Astrocyte (in vitro differentiated cells and primary cell): ENCODE results near the gene DIP2C. TPM values are rescaled to one million over a fixed set of nuclear protein-coding genes. Genes with fewer than 3 reads are reported as not detected.

Experiments used
- DNase-seq: peaks from one replicate; pipeline ENCODE4 v3.0.0-alpha.2; 2010; ENCODE audit warnings: low read depth
- FAIRE-seq: peaks from 2 replicates; lab custom pipeline; 2011; peaks lifted over from hg19 to GRCh38; lab: Jason Lieb, UNC
- H2AFZ ChIP-seq: 2 replicates; pipeline ENCODE4 v1.6.0; 2012; ENCODE audit warnings: low read depth, low read length, inconsistent platforms
- H3K27ac ChIP-seq: 2 replicates; pipeline ENCODE4 v1.5.1; 2011; ENCODE audit warnings: low read depth, low read length, inconsistent platforms
- H3K27me3 ChIP-seq: 2 replicates; pipeline ENCODE4 v1.6.0; 2011; ENCODE audit warnings: low read length, inconsistent platforms; ENCODE audit not compliant: insufficient read depth
- H3K36me3 ChIP-seq: 2 replicates; pipeline ENCODE4 v1.5.1; 2011; ENCODE audit warnings: low read length, inconsistent platforms; ENCODE audit not compliant: insufficient read depth
- H3K4me1 ChIP-seq: 2 replicates; pipeline ENCODE4 v1.5.1; 2011; ENCODE audit warnings: low read length, inconsistent platforms; ENCODE audit not compliant: insufficient read depth
- H3K4me2 ChIP-seq: 2 replicates; pipeline ENCODE4 v1.6.0; 2012; ENCODE audit warnings: low read length, inconsistent platforms
- H3K4me3 ChIP-seq: 2 replicates; pipeline ENCODE4 v1.5.1; 2011; ENCODE audit warnings: low read depth, mild to moderate bottlenecking, low read length, inconsistent platforms; ENCODE audit not compliant: insufficient read depth
- H3K79me2 ChIP-seq: 2 replicates; pipeline ENCODE4 v1.6.0; 2012; ENCODE audit warnings: mild to moderate bottlenecking, low read length, inconsistent platforms; ENCODE audit not compliant: insufficient read depth
- H3K9ac ChIP-seq: 2 replicates; pipeline ENCODE4 v1.6.0; 2012; ENCODE audit warnings: mild to moderate bottlenecking, low read length, inconsistent platforms
- H3K9me3 ChIP-seq: 2 replicates; pipeline ENCODE4 v1.5.1; 2012; ENCODE audit warnings: low read depth, mild to moderate bottlenecking, low read length, inconsistent platforms; ENCODE audit not compliant: insufficient read depth
- H4K20me1 ChIP-seq: 2 replicates; pipeline ENCODE4 v1.6.0; 2012; ENCODE audit warnings: low read length, inconsistent platforms; ENCODE audit not compliant: insufficient read depth
- H3K27ac Mint-ChIP-seq: one replicate; pipeline ENCODE4 v1.8.0; 2021; ENCODE audit warnings: mild to moderate bottlenecking, mixed read lengths; ENCODE audit not compliant: unreplicated experiment
- H3K27me3 Mint-ChIP-seq: one replicate; pipeline ENCODE4 v1.8.0; 2021; ENCODE audit warnings: low read depth, mixed read lengths; ENCODE audit not compliant: unreplicated experiment
- H3K36me3 Mint-ChIP-seq: one replicate; pipeline ENCODE4 v1.8.0; 2021; ENCODE audit warnings: low read depth, mixed read lengths; ENCODE audit not compliant: unreplicated experiment
- H3K4me1 Mint-ChIP-seq: one replicate; pipeline ENCODE4 v1.8.0; 2021; ENCODE audit warnings: low read depth, mixed read lengths; ENCODE audit not compliant: unreplicated experiment
- H3K4me3 Mint-ChIP-seq: one replicate; pipeline ENCODE4 v1.8.0; 2021; ENCODE audit warnings: mild to moderate bottlenecking, moderate library complexity, mixed read lengths; ENCODE audit not compliant: unreplicated experiment
- H3K9me3 Mint-ChIP-seq: one replicate; pipeline ENCODE4 v1.8.0; 2021; ENCODE audit warnings: mild to moderate bottlenecking, mixed read lengths; ENCODE audit not compliant: unreplicated experiment
- EZH2 ChIP-seq: IDR thresholded peaks from 2 replicates; pipeline ENCODE4 v1.6.1; 2012; ENCODE audit warnings: mild to moderate bottlenecking, low read length, inconsistent platforms; ENCODE audit not compliant: insufficient read depth
- total RNA-seq: library from RNA; stranded (reverse); gene quantifications from 2 replicates; pipeline ENCODE4 v1.2.1, GENCODE V29; 2021
- TF ChIP-seq, protein P1 (sequence below): IDR thresholded peaks from 2 replicates; pipeline ENCODE4 v1.5.1; 2011; ENCODE audit warnings: low read depth, mild to moderate bottlenecking, inconsistent platforms, low read length, moderate library complexity; ENCODE audit not compliant: insufficient read depth

DIP2C gene
- total RNA-seq, 1 donor from 2014 or later = 27.3 TPM

DNA sequence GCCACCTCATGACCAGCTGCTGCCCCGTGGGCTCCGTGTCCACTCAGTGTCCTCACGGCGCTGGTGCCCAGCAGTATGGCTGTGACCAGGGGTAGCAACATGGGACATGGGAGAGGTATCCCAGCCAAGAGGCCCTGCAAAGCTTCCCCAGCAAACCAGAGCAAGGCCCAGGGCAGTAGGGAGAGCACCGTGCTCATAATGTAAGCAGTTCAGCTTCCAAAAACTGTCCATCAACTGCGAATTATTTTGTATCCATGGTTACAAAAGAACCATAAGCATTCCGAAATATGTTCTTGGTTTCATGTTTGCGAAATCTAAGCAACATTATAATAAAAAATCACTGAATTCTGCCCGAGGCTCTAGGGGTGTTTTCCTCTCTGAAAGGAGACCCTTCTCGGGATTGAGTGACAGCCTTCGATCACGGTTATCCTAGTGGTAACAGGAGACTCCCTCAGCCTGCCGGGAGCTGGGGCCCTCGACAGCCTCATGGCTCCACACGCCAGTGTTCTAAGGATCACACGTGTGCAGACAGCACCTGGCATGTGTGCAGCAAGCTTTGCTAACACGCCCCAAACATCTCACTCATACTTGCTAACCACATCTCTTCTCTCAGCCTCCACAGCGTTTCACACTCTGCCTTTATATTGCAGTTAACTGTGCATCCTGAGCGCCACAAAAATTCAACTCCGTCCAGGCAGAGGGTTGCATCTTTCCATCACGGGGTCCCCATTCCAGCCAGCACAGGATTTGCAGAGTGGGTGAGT lies 117.6 kb downstream of the DIP2C start:
- DNase-seq = no peak
- Mint-ChIP-seq H3K36me3 (peaks cover 10% of the 10 kb centered on the region), H3K4me1 (peaks cover 43% of the 10 kb centered on the region), H3K27ac (peak overlapping the region; percentile 75), H3K9me3 (peaks cover 5% of the 10 kb centered on the region), H3K27me3 (no peaks in the 10 kb centered on the region), H3K4me3 (no peak overlapping the region)
- FAIRE-seq = no peak
- no peak overlapping the region for H3K4me2 ChIP-seq
- H3K4me3 ChIP-seq = no peak overlapping the region
- peaks cover 7% of the 10 kb centered on the region for H3K4me1 ChIP-seq
- H3K9ac ChIP-seq = no peak overlapping the region
- peaks cover 92% of the 10 kb centered on the region for H3K79me2 ChIP-seq
- H3K9me3 ChIP-seq = no peaks in the 10 kb centered on the region
- peaks cover 90% of the 10 kb centered on the region for H4K20me1 ChIP-seq
- no peak overlapping the region for H3K27ac ChIP-seq
- no peaks in the 10 kb centered on the region for H3K27me3 ChIP-seq
- H2AFZ ChIP-seq = no peak overlapping the region
- no peaks in the 10 kb centered on the region for H3K36me3 ChIP-seq
- TF ChIP-seq, protein P1, sequence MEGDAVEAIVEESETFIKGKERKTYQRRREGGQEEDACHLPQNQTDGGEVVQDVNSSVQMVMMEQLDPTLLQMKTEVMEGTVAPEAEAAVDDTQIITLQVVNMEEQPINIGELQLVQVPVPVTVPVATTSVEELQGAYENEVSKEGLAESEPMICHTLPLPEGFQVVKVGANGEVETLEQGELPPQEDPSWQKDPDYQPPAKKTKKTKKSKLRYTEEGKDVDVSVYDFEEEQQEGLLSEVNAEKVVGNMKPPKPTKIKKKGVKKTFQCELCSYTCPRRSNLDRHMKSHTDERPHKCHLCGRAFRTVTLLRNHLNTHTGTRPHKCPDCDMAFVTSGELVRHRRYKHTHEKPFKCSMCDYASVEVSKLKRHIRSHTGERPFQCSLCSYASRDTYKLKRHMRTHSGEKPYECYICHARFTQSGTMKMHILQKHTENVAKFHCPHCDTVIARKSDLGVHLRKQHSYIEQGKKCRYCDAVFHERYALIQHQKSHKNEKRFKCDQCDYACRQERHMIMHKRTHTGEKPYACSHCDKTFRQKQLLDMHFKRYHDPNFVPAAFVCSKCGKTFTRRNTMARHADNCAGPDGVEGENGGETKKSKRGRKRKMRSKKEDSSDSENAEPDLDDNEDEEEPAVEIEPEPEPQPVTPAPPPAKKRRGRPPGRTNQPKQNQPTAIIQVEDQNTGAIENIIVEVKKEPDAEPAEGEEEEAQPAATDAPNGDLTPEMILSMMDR = no peak
- TF ChIP-seq EZH2 = no peak

GRCh38 chr10:571166-571565 lies 118.3 kb downstream of the DIP2C start:
- Mint-ChIP-seq H3K27ac (peak overlapping the region; percentile 38), H3K9me3 (peaks cover 5% of the 10 kb centered on the region), H3K27me3 (no peaks in the 10 kb centered on the region), H3K36me3 (peaks cover 11% of the 10 kb centered on the region), H3K4me3 (no peak overlapping the region), H3K4me1 (peaks cover 41% of the 10 kb centered on the region)
- FAIRE-seq (no peak), DNase-seq (no peak)
- no peak overlapping the region for H3K4me2 ChIP-seq
- H4K20me1 ChIP-seq = peaks cover 92% of the 10 kb centered on the region
- H2AFZ ChIP-seq = no peak overlapping the region
- H3K79me2 ChIP-seq = peaks cover 92% of the 10 kb centered on the region
- no peak overlapping the region for H3K9ac ChIP-seq
- H3K36me3 ChIP-seq = no peaks in the 10 kb centered on the region
- TF ChIP-seq, protein P1 = no peak
- no peak overlapping the region for H3K27ac ChIP-seq
- H3K9me3 ChIP-seq = no peaks in the 10 kb centered on the region
- no peaks in the 10 kb centered on the region for H3K27me3 ChIP-seq
- no peak overlapping the region for H3K4me3 ChIP-seq
- peaks cover 4% of the 10 kb centered on the region for H3K4me1 ChIP-seq

GRCh38 chr10:570628-571163 lies 118.8 kb downstream of the DIP2C start:
- Mint-ChIP-seq H3K9me3 (peaks cover 5% of the 10 kb centered on the region), H3K27ac (peak overlapping the region; percentile 38), H3K36me3 (peaks cover 9% of the 10 kb centered on the region), H3K4me3 (no peak overlapping the region), H3K27me3 (no peaks in the 10 kb centered on the region), H3K4me1 (peaks cover 41% of the 10 kb centered on the region)
- Histone ChIP-seq H2AFZ (no peak overlapping the region), H3K9me3 (no peaks in the 10 kb centered on the region), H3K4me2 (no peak overlapping the region), H3K4me3 (no peak overlapping the region), H3K4me1 (no peaks in the 10 kb centered on the region), H3K27me3 (no peaks in the 10 kb centered on the region), H3K9ac (no peak overlapping the region), H3K36me3 (no peaks in the 10 kb centered on the region), H3K79me2 (peaks cover 92% of the 10 kb centered on the region), H4K20me1 (peaks cover 92% of the 10 kb centered on the region), H3K27ac (no peak overlapping the region)
- FAIRE-seq = no peak
- TF ChIP-seq, protein P1 = no peak
- no peak for TF ChIP-seq EZH2
- no peak for DNase-seq
